Caco-2 (cell line): ENCODE data around the gene PKM. TPM values are rescaled to one million over a fixed set of nuclear protein-coding genes. Genes with fewer than 3 reads are reported as not detected.

Source experiments
- BruUV-seq: library from RNA; stranded (reverse); fragments of 400-500 nt; replicated peaks from 2 replicates; lab custom pipeline; 2021; lab: Mats Ljungman, UMichigan
- CTCF ChIA-PET: fragments of 300-600 bp; sonication (Branson Sonifier 250); formaldehyde crosslinking; loops from one replicate; lab custom pipeline; 2022; ENCODE audit warnings: antibody characterized with exemption; lab: Charles Lee
- POLR2A ChIA-PET: fragments of 300-600 bp; sonication (Branson Sonifier 250); formaldehyde crosslinking; loops from one replicate; lab custom pipeline; 2022; ENCODE audit warnings: antibody characterized with exemption; lab: Charles Lee
- DNase-seq, 2 experiments: peaks; one replicate each; pipeline versions ENCODE4 v3.0.0 to v3.0.0-alpha.2; 2020 to 2022
- H3K27me3 ChIP-seq: replicated peaks from 2 replicates; pipeline ENCODE4 v1.6.0; 2011; ENCODE audit warnings: low read length; ENCODE audit not compliant: control insufficient read depth, insufficient read depth
- H3K36me3 ChIP-seq: 2 replicates; pipeline ENCODE4 v1.5.1; 2011; ENCODE audit warnings: low read length; ENCODE audit not compliant: control insufficient read depth, insufficient read depth
- H3K4me1 ChIP-seq: fragments of 250-450 bp; sonication (Bioruptor Pico); 2 replicates; pipeline ENCODE4 v1.5.1; 2020; ENCODE audit warnings: mild to moderate bottlenecking
- H3K4me3 ChIP-seq: 2 replicates; pipeline ENCODE4 v1.5.1; 2011; ENCODE audit warnings: low read depth, mild to moderate bottlenecking, control low read depth, low read length
- H3K9me3 ChIP-seq: fragments of 250-450 bp; sonication (Bioruptor Pico); 2 replicates; pipeline ENCODE4 v1.5.1; 2020; ENCODE audit warnings: mild to moderate bottlenecking, moderate library complexity
- H3K27ac Mint-ChIP-seq: one replicate; pipeline ENCODE4 v1.8.0; 2022; ENCODE audit warnings: mixed read lengths; ENCODE audit not compliant: unreplicated experiment
- H3K27me3 Mint-ChIP-seq: one replicate; pipeline ENCODE4 v1.8.0; 2022; ENCODE audit warnings: mixed read lengths; ENCODE audit not compliant: insufficient read depth, unreplicated experiment
- H3K36me3 Mint-ChIP-seq: one replicate; pipeline ENCODE4 v1.8.0; 2022; ENCODE audit warnings: mild to moderate bottlenecking, mixed read lengths; ENCODE audit not compliant: insufficient read depth, unreplicated experiment
- H3K4me1 Mint-ChIP-seq: one replicate; pipeline ENCODE4 v1.8.0; 2022; ENCODE audit warnings: low read depth, mixed read lengths; ENCODE audit not compliant: unreplicated experiment
- H3K4me3 Mint-ChIP-seq: one replicate; pipeline ENCODE4 v1.8.0; 2022; ENCODE audit warnings: mild to moderate bottlenecking, moderate library complexity, mixed read lengths; ENCODE audit not compliant: unreplicated experiment
- H3K9me3 Mint-ChIP-seq: one replicate; pipeline ENCODE4 v1.8.0; 2022; ENCODE audit warnings: mixed read lengths; ENCODE audit not compliant: unreplicated experiment
- intact Hi-C: fragments of 100-400 bp; cut with micrococcal nuclease; formaldehyde crosslinking; loops from one replicate; pipeline ENCODE4 v1.10.0; 2022; ENCODE audit not compliant: unreplicated experiment
- total RNA-seq: library from RNA; stranded (reverse); gene quantifications from 2 replicates; pipeline ENCODE4 v1.2.3, GENCODE V29; 2022
- TF ChIP-seq, protein P1 (sequence below), 2 experiments: fragments of 200-600 bp in 1 of 2; IDR thresholded peaks; 1 replicate in 1 of 2; 2 replicates in 1 of 2; pipeline versions ENCODE4 v1.5.1 to v1.8.0; 2011 to 2022; ENCODE audit warnings: antibody characterized with exemption in 1 of 2, control low read depth in 1 of 2, inconsistent platforms in 1 of 2, low read depth in 1 of 2, low read length in 1 of 2, mild to moderate bottlenecking in 1 of 2, moderate library complexity in 1 of 2; ENCODE audit not compliant: insufficient read depth in 1 of 2, severe bottlenecking in 1 of 2, unreplicated experiment in 1 of 2

Gene PKM
- total RNA-seq, 1 experiment from 2014 or later, result 733 TPM

DNA sequence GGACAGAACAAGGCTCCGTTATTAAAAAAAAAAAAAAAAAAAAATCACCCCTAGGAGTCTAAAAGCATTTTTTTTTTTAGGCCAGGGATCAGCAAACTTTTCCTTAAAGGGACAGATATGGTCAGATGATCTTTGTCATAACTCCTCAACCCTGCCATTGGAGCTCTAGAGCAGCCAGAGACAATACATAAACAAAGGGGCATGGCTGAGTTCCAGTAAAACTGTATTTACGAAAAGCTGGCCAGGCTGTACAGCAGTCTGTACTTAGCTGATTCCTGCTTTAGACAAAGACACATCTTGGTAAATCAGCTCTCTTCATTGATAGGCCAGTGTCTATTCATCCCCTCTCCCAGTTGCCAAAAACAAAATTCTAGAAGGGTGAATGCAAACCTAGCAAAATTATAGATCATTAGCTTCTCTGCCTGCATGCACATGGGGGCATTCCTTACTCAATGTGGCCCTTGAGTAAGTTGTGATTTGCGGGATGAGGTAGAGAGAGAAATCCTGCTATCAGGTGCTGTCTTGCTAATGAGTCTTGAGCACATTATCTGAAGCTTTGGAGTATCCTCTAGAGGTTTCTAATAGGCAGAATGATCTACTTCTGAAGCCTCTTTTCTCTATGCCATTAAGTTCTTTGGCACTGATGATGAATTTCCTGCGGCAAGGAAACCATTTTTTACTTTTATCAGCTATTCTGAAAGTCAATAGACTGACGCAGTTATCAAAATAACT lies 77.6 kb downstream of the PKM start:
- H3K27me3 ChIP-seq, result no peaks in the 10 kb centered on the region
- H3K36me3 ChIP-seq, result no peaks in the 10 kb centered on the region
- H3K9me3 Mint-ChIP-seq, result peaks cover 12% of the 10 kb centered on the region
- H3K4me3 Mint-ChIP-seq, result no peak overlapping the region
- TF ChIP-seq, protein P1, sequence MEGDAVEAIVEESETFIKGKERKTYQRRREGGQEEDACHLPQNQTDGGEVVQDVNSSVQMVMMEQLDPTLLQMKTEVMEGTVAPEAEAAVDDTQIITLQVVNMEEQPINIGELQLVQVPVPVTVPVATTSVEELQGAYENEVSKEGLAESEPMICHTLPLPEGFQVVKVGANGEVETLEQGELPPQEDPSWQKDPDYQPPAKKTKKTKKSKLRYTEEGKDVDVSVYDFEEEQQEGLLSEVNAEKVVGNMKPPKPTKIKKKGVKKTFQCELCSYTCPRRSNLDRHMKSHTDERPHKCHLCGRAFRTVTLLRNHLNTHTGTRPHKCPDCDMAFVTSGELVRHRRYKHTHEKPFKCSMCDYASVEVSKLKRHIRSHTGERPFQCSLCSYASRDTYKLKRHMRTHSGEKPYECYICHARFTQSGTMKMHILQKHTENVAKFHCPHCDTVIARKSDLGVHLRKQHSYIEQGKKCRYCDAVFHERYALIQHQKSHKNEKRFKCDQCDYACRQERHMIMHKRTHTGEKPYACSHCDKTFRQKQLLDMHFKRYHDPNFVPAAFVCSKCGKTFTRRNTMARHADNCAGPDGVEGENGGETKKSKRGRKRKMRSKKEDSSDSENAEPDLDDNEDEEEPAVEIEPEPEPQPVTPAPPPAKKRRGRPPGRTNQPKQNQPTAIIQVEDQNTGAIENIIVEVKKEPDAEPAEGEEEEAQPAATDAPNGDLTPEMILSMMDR (IDR thresholded peaks at IDR 0.05; ENCODE audit: insufficient read depth in 1 of 2, low read depth in 1 of 2, low read length in 1 of 2, severe bottlenecking in 1 of 2, unreplicated experiment in 1 of 2), result no peak
- H3K4me3 ChIP-seq, result no peak overlapping the region
- no peaks in the 10 kb centered on the region for H3K27me3 Mint-ChIP-seq
- POLR2A ChIA-PET, result no interaction called here
- CTCF ChIA-PET, result interaction anchor here (0.7 kb wide), 1 partner anchor 79 kb away, joined by 6 read pairs; no protein-coding TSS in a partner anchor
- H3K4me1 ChIP-seq, result no peaks in the 10 kb centered on the region
- no peak for DNase-seq
- no peaks in the 10 kb centered on the region for H3K36me3 Mint-ChIP-seq
- H3K9me3 ChIP-seq, result no peaks in the 10 kb centered on the region
- BruUV-seq, result no TSS peak
- intact Hi-C loops, result loop anchor here (10.0 kb wide), 2 partner anchors 299 to 399 kb away; no protein-coding TSS in a partner anchor
- H3K27ac Mint-ChIP-seq, result no peak overlapping the region
- H3K4me1 Mint-ChIP-seq, result peaks cover 8% of the 10 kb centered on the region

Other genes with a start within 250 kb of the PKM start
- gene MYO9A, start 113.0 kb downstream of the PKM start, total RNA-seq, result 71.9 and 76.0 TPM in 2 replicates
- gene SENP8, start 112.8 kb downstream of the PKM start, total RNA-seq, result 2.0 and 3.4 TPM in 2 replicates
- 1.2 and 2.0 TPM in 2 replicates for gene GRAMD2A, start 33.4 kb downstream of the PKM start, total RNA-seq
- gene PARP6, start 41.4 kb upstream of the PKM start, total RNA-seq, result 62.2 and 64.6 TPM in 2 replicates
- gene CELF6, start 89.0 kb upstream of the PKM start, total RNA-seq, result not detected in 2 replicates
- gene HEXA, start 144.8 kb upstream of the PKM start, total RNA-seq, result 151 and 153 TPM in 2 replicates
- not detected in 2 replicates for gene TMEM202, start 167.1 kb upstream of the PKM start, total RNA-seq
- gene ARIH1, start 243.1 kb upstream of the PKM start, total RNA-seq, result 116 and 126 TPM in 2 replicates